ENCODE data around the gene PARP8.

- no peak for TF ChIP-seq CTCF (conservative IDR thresholded peaks at IDR 0.05; ENCODE audit: low read depth, low read length)
- TF ChIP-seq RCOR1 (IDR thresholded peaks at IDR 0.05; ENCODE audit: insufficient replicate concordance, low read length), result no peak
- no peak for TF ChIP-seq POLR2A (IDR thresholded peaks at IDR 0.05; ENCODE audit: low read depth, low read length)
- TF ChIP-seq CHD1 (IDR thresholded peaks at IDR 0.05; ENCODE audit: low read depth, low read length), result no peak
- no peak for TF ChIP-seq SMC3 (IDR thresholded peaks at IDR 0.05; ENCODE audit: low read depth, low read length)
- no peak for TF ChIP-seq RAD21 (IDR thresholded peaks at IDR 0.05; ENCODE audit: low read length)
- no peak for TF ChIP-seq FOS (IDR thresholded peaks at IDR 0.05; ENCODE audit: low read depth, low read length)
- no peak for TF ChIP-seq MAFK (IDR thresholded peaks at IDR 0.05; ENCODE audit: low read depth, low read length)
- TF ChIP-seq USF2 (IDR thresholded peaks at IDR 0.05; ENCODE audit: low read depth, low read length), result no peak
- no peak for TF ChIP-seq MAZ (IDR thresholded peaks at IDR 0.05; ENCODE audit: borderline replicate concordance, low read depth, low read length)
- TF ChIP-seq RFX5 (IDR thresholded peaks at IDR 0.05; ENCODE audit: low read depth, low read length), result no peak
- no peak for TF ChIP-seq MXI1 (IDR thresholded peaks at IDR 0.05; ENCODE audit: borderline replicate concordance, low read depth, low read length)
- TF ChIP-seq CEBPB (IDR thresholded peaks at IDR 0.05; ENCODE audit: low read depth, low read length), result no peak
- no peak for TF ChIP-seq BHLHE40 (IDR thresholded peaks at IDR 0.05; ENCODE audit: low read depth, low read length)
Observed at GRCh38 chr5:50658246-50658645, 8.2 kb upstream of the PARP8 start.

Data from IMR-90 (cell line).